A549 treated with AZD9567 at 1 μM for 4 hours (cell line): ENCODE results near the gene CREB3L2. TPM values are rescaled to one million over a fixed set of nuclear protein-coding genes. Genes with fewer than 3 reads are reported as not detected.

ENCODE experiments used
- total RNA-seq: library from RNA; stranded (reverse); fragments of 200-300 nt; extraction: Qiagen RNA extraction; gene quantifications from 5 replicates; pipeline ENCODE4 v1.2.3, GENCODE V29; 2022; ENCODE audit not compliant: insufficient read depth

Gene CREB3L2
- 22.7 to 33.0 TPM (median 24.7 TPM) in 5 replicates for total RNA-seq

GRCh38 chr7:138001529-138002095 is at the start of gene CREB3L2:
Gene CREB3L2, minus strand, starts transcription at chr7:138002086. Its CDS starts 381 bp downstream, at chr7:138001705.

GRCh38 chr7:137846827-137847567 is 154.9 kb downstream of the CREB3L2 start, which contains the start of gene DGKI:
Gene DGKI, minus strand, starts transcription at chr7:137846974.

Other genes starting within 250 kb of the CREB3L2 start
- 0.17 to 0.33 TPM (median 0.21 TPM) in 4 of 5 replicates, not detected in the other for gene DGKI, start 155.1 kb downstream of the CREB3L2 start, total RNA-seq
- gene AKR1D1, start 74.4 kb upstream of the CREB3L2 start, total RNA-seq: 0.05 TPM in 1 of 5 replicates, not detected in the others